Stimulated activated CD4-positive, alpha-beta T cell treated with anti-CD3 and anti-CD28 coated beads, Interleukin-15, amount 100 ng/mL, for 48 hours (primary cell): Measurements from ENCODE around the gene B4GALT3.
A peak's percentile ranks its signal among the peaks of the same experiment; 100 is the strongest.
"Not testable (repeated sequence)": the region's sequence is repeated elsewhere in the genome, so short reads cannot be mapped to it uniquely, and the experiment has no call there.

Experiments
- DNase-seq, 2 donors: peaks; one replicate each; pipeline ENCODE4 v3.0.0-alpha.2; 2020; ENCODE audit warnings: low read depth in 2 of 2

The B4GALT3 gene

DNA sequence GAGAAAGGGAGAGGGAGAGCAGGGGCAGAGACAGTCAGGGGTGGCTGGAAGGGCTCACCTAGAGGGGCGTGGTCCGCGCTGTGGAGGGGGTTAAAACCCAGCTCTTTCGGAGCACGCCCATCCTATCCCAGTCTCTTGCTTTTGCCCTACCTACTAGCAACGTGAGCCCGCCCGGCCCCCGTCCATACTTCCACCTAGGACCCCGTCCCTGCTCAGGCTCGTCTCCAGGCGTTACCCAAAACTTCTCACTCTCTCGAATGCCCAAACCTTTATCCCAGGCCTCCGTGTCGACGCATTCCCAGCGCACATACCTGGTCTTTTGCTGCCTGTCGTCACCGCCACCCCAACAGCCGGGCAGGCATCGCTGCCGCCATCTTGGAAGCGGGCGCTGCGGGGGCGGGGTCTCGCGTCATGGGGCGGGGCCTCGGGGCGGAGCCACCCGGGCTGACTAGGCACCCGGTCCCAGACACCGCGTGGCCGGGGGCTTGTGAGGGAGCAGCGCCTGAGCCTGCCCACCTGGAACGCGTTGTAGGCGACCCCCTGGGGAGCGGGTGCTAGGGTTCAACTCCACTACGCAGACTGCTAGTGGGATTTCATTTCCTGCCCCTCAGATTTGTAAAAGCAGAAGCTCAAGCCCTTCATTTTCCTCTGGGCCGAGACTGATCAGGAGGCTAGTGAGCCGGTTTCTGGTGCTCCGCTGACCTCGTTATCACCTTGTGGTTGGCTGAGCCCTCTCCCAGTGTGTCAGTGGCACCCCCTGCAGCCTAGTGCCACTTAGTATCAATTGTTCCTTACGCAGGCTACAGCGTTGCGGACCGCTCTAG is at the start of gene B4GALT3:
Gene B4GALT3 (minus strand): TSS at position 396 of the 824 bp plus-strand sequence. CDS start 1,447 bp downstream, outside the sequence.
- peak; percentile 88 to 97 for DNase-seq

- DNase-seq, result no peak
These were observed 49.5 kb upstream of the B4GALT3 start for GRCh38 chr1:161226759-161227158.

GRCh38 chr1:161226320-161226711 is 49.0 kb upstream of the B4GALT3 start:
- DNase-seq, result no peak

DNA sequence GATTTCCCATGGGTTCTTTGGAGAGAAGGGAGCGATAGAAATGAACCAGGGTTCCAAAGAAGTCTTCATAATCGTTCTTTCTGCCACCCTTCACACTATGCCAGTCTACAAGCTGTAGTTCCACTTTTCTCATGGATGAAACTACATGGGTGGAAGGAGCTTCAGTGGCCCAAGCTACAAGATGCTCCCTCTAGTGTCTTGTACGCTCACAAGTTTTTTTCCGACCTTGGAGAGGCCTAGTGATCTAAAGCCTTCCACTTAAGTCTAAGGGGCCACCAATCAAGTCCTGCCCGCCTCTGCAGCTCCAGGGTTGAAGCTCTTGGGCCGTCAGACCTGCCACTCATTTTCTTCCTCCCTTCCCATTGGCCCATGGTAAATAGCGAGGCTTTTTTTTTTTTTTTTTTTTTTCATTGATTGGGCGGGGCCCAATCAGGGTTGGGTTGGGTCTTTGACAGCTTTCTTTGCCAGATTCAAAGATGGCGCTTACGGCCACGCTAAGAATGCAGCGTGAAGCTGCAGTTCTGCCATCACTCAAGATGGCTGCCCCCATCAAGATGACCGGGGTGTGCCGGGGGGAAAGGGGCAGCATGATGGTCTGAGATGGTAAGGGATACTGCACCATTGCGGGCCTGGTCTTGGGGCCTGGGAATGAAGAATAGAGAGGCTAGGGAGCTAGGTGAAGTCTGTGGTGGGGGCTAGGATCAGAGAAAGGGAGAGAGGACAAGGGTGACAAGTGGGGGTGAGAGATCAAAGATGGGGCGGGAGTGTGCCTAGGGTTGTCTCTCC is 48.4 kb upstream of the B4GALT3 start, which contains the start of gene TOMM40L:
Gene TOMM40L (plus strand): TSS at position 527 of the 786 bp plus-strand sequence. CDS start 430 bp downstream, outside the sequence.
- DNase-seq, result peak; percentile 83 to 90

- no peak for DNase-seq
These were observed 47.8 kb upstream of the B4GALT3 start for GRCh38 chr1:161225178-161225533.

- not testable (repeated sequence) for DNase-seq
These were observed 47.4 kb upstream of the B4GALT3 start for GRCh38 chr1:161224695-161225087.

GRCh38 chr1:161223805-161224694 is 46.7 kb upstream of the B4GALT3 start:
- DNase-seq, result no peak

GRCh38 chr1:161222175-161223019 is 45.1 kb upstream of the B4GALT3 start:
- DNase-seq, result no peak

GRCh38 chr1:161220002-161220401 is 42.7 kb upstream of the B4GALT3 start:
- DNase-seq, result no peak

GRCh38 chr1:161219078-161219892 is 42.0 kb upstream of the B4GALT3 start:
- no peak for DNase-seq

GRCh38 chr1:161218301-161219077 is 41.2 kb upstream of the B4GALT3 start:
- DNase-seq, result no peak

GRCh38 chr1:161217831-161218230 is 40.5 kb upstream of the B4GALT3 start:
- DNase-seq, result no peak

- no peak for DNase-seq
These were observed 39.8 kb upstream of the B4GALT3 start for GRCh38 chr1:161216945-161217712.

DNA sequence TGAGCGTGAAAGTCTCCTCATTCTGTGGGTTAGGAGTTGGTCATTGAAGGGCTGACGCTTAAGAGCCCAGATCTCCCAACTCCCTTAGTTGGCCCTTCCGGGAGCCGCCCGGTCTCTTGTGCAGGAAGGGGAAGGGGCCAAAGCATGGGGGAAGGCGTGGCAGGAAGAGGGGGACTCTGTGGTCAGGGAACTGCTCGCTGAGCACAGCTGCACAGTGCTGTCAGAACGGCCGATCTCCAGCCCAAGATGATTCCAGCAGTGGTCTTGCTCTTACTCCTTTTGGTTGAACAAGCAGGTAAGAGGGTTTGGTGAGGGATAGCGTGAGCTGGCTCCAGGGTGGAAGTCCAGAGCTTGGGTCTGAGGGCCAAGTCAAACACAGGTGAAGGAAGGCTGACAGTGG is 37.8 kb upstream of the B4GALT3 start, which contains the start of gene FCER1G:
Gene FCER1G (plus strand): TSS at position 220 of the 400 bp plus-strand sequence. CDS start 27 bp downstream, at position 247.
- DNase-seq, result no peak

DNA sequence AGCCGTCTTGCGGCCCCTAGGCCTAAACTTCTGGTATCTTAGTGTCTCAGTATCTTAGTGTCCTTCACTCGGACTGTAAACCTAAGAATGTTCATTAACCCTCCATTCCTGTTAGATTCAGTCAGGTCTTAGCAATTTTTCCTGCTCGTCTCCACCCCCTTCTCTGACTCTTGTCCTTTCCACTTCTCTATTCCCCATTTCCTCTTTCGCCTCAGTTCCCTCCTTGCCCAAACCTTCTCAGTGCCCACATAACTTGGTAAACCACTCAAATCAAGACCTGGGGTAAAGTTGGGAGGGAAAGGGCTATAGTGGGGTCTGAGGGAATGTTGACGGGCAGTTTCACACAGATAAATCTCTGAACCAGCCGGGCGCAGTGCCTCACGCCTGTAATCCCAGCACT is 37.1 kb upstream of the B4GALT3 start:
- DNase-seq, result no peak

DNA sequence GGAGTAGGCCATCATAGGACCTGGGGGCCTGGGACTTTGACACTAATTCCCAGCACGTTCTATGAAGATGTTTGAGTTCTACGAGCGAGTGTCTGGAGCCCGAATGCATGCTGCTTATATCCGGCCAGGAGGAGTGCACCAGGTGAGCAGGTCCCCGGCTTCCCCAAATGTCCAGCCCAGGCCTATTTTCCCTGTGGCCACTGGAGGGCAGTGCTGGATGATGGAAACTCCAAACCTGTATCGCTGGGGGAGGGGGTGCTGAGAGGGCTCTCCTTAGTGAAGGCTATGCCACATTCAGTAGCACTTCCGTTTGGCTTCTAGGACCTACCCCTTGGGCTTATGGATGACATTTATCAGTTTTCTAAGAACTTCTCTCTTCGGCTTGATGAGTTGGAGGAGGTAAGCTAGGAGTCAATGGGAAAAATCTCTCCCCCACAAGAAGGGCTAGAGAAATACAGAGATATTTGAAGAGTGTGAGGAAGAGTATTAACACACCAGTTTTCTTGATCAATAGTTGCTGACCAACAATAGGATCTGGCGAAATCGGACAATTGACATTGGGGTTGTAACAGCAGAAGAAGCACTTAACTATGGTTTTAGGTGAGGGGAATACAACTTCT is 32.6 kb upstream of the B4GALT3 start:
- peak; percentile 54 to 69 for DNase-seq

DNA sequence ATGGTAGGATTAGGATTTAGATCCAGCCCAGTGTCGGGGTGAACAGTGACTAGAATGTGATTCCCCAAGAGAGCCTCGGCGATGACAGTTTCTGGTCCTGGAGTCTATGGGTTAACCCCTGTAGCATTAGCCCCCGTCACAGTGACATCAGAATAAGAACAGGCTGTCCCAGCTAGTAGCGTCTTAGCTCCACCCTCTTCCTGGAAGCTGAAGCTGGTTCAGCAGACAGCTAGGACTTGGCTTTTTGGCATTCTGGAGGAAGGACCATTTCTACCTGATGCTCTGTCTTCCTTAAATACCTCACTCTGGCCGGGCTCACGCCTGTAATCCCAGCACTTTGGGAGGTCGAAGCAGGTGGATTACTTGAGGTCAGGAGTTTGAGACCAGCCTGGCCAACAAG is 29.9 kb upstream of the B4GALT3 start:
- DNase-seq, result no peak
